ENCODE measurements around the gene MAN1A1. TPM values are rescaled to one million over a fixed set of nuclear protein-coding genes. Genes with fewer than 3 reads are reported as not detected.

MAN1A1 gene
- polyA plus RNA-seq, 2 of the 4 experiments (the other 2 are of a cell fraction), result 0.05 TPM; not detected in 1

DNA sequence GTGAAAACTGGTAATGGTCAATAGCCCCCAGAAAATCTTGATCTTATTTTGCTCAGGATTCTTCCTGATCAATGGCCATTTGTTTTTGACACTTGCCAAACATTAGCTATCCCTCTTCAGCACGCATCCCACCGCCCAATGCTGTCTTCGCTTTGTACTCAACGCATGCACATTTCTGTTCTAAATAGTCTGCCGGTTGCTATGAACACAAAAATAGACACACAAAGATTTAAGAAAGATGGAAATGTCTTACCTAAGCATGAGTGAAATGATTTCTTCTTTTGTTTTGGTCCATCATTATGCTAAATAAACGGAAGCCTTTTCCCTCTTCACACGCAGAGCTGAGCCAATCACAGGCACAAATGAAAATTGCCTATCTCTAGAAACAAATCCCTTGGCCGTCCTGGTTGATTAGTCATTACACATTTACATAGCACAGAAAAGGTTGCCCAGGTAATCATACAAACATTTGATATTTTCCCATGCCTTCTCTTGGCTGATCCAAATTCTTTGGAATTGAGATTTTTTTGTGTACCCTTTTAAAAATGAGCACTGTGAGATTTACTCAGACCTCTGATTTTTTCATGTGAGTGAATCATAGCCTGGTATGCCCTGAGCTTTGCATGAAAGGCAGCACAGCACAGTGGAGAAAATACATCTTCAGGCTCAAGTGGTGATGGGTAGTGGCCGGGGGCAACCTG lies 200.6 kb downstream of the MAN1A1 start (continued):
- TF ChIP-seq FOSL2 (IDR thresholded peaks at IDR 0.05), result no peak
- TF ChIP-seq FOSL2 (CRISPR knock-in tag; IDR thresholded peaks at IDR 0.05), result no peak

DNA sequence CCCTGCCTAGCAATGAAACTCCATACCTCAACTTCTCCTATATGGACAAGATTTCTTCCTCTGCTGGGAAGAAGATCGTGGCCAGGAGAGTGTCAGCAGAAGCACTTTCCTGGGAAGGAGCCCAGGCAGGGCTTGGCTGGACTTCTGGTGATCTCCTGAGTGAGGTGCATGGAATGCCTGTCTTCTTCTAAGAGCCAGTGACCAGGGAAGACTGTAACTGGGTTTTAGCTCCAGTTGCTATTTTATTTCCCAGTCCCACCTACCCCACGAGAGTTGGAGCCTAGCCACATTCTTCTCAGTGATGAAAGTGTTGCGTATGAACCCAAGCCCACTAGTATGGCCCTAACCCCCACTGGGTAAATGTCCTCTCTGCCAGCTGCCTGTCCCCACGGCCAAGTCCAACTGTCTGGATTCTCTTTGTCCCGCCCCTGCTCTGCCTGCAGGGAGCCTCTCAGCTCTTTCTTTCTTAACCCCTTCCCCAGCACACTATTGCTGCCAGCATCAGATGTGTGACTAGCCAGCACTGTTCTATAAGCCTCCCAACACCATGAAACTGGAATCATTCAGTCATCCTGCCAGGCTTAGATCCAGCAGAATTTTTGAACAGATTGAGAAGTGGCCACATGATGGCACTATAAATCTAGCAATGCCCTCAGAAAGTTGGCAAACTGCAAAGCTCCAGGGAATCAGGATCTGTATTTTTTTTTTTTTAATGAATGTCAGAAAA lies 201.3 kb downstream of the MAN1A1 start:
- Histone ChIP-seq H3K4me2 (peak overlapping the region; percentile 73), H3K27ac (peak overlapping the region in 1 of 2 experiments; percentile 70; a peak in 2 of 6 replicates), H3K9me3 (no peaks in the 10 kb centered on the region), H3K4me3 (no peak overlapping the region), H3K4me1 (peaks cover 19% of the 10 kb centered on the region)
- DNase-seq (ENCODE audit: low read depth in 1 of 2, low spot score in 1 of 2) (peak; percentile 33 to 47), FAIRE-seq (no peak), ATAC-seq (peak; percentile 54 to 73; a peak in 4 of 6 replicates)
- 43% methylated on average over 5 of the region's 5 CpGs for WGBS (ENCODE audit: missing lambda C conversion rate)
- CTCF ChIA-PET, result interaction anchor here (0.6 to 3.7 kb wide), 17 partner anchors 10 to 1866 kb away, joined by 3 to 27 read pairs (median 4); no protein-coding TSS in a partner anchor
- POLR2A ChIA-PET, result interaction anchor here (1.0 kb wide), 1 partner anchor 48 kb away, joined by 3 read pairs; no protein-coding TSS in a partner anchor
- TF ChIP-seq CBX2 (IDR thresholded peaks at IDR 0.05; ENCODE audit: borderline replicate concordance, low read depth) (no peak), RAD21 (conservative IDR thresholded peaks at IDR 0.05 in 1 of 2, IDR thresholded peaks at IDR 0.05 in 1 of 2) (peak; percentile 73 to 75), SMC3 (IDR thresholded peaks at IDR 0.05) (peak; percentile 50), RFX5 (IDR thresholded peaks at IDR 0.05) (no peak), HOXB5 (CRISPR knock-in tag; IDR thresholded peaks at IDR 0.05) (no peak)
- TF ChIP-seq, protein P1, sequence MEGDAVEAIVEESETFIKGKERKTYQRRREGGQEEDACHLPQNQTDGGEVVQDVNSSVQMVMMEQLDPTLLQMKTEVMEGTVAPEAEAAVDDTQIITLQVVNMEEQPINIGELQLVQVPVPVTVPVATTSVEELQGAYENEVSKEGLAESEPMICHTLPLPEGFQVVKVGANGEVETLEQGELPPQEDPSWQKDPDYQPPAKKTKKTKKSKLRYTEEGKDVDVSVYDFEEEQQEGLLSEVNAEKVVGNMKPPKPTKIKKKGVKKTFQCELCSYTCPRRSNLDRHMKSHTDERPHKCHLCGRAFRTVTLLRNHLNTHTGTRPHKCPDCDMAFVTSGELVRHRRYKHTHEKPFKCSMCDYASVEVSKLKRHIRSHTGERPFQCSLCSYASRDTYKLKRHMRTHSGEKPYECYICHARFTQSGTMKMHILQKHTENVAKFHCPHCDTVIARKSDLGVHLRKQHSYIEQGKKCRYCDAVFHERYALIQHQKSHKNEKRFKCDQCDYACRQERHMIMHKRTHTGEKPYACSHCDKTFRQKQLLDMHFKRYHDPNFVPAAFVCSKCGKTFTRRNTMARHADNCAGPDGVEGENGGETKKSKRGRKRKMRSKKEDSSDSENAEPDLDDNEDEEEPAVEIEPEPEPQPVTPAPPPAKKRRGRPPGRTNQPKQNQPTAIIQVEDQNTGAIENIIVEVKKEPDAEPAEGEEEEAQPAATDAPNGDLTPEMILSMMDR (IDR thresholded peaks at IDR 0.05), result peak; percentile 65

DNA sequence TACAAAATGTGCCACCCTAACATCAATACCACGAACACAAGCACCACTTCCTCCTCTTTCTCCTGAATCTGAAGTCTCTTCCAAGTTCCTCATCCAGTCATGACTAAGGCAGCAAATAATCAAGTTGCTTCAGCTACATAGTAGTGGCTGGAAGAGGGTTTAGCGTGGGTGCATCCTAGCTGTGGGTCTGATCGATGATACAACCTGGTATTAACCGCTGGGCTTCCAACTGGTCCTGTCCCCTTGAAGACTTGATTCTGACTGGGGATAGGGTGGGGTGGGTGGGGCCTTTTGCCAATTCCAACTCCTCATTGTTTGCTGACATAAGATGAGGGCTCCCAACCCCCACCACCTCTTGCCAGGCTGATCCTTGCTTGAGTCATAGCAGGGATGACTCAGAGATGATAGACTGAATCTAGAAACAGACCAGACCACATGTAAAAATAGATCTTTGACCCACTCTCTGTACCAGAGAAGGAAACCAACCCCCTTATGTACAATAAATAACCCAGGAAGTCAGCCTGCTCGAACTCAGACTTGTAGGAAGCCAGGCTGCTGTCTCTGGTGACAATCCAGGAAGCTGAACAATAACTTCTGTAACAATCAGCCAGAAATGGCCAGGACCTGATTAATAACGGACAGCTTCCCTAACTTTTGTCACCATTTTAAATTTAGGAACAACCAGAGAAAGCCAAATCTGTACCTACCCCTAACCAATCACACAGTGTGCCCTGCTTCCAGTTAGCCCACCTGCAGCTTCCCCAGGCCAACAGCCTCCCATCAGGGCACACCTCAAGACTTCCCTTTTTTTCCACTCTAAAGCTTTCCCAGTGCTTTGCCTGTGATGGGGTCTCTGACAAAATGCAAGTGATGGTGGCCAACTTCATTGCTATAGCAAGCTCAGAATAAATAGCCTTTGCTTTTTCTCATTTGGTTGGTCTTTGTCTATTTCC lies 202.2 kb downstream of the MAN1A1 start:
- Histone ChIP-seq H3K9me3 (no peaks in the 10 kb centered on the region), H3K27ac (peak overlapping the region; percentile 41 to 70; a peak in 4 of 6 replicates), H3K4me2 (peak overlapping the region; percentile 73), H3K4me3 (0 out of 3 replicates have a peak overlapping the region, but pooled peaks have one; percentile 6), H3K4me1 (peaks cover 19% of the 10 kb centered on the region)
- FAIRE-seq, result no peak
- TF ChIP-seq JUNB (IDR thresholded peaks at IDR 0.05) (peak; percentile 82), JUN (IDR thresholded peaks at IDR 0.05) (0 out of 5 replicates have a peak, but pooled peaks of 1 of the 2 experiments have one; percentile 29), CHD2 (IDR thresholded peaks at IDR 0.05; ENCODE audit: low read length, partially characterized antibody) (no peak), POLR2AphosphoS2 (conservative IDR thresholded peaks at IDR 0.05; ENCODE audit: low read length) (no peak), GATA3 (IDR thresholded peaks at IDR 0.05; ENCODE audit: borderline replicate concordance) (peak; percentile 26; the same call in 1 of the 2 replicates), FOSL2 (IDR thresholded peaks at IDR 0.05) (peak; percentile 87), FOSL2 (CRISPR knock-in tag; IDR thresholded peaks at IDR 0.05) (peak; percentile 75), CBX8 (IDR thresholded peaks at IDR 0.05) (no peak)
- TF ChIP-seq, protein P2, sequence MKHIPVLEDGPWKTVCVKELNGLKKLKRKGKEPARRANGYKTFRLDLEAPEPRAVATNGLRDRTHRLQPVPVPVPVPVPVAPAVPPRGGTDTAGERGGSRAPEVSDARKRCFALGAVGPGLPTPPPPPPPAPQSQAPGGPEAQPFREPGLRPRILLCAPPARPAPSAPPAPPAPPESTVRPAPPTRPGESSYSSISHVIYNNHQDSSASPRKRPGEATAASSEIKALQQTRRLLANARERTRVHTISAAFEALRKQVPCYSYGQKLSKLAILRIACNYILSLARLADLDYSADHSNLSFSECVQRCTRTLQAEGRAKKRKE (CRISPR knock-in tag; IDR thresholded peaks at IDR 0.05; ENCODE audit: low read depth), result no peak
- WGBS (ENCODE audit: missing lambda C conversion rate), result 17% methylated on average over 3 of the region's 6 CpGs
- ChIA-PET POLR2A (no interaction called here), CTCF (interaction anchor here (0.6 to 3.7 kb wide), 11 partner anchors 9 to 1690 kb away, joined by 3 to 27 read pairs (median 5); no protein-coding TSS in a partner anchor)
- DNase-seq (ENCODE audit: low read depth in 1 of 2, low spot score in 1 of 2), result peak; percentile 65 to 79
- ATAC-seq, result peak; percentile 90 to 92
